GM21515 (cell line): ENCODE measurements around the gene CPLX1.
"Not testable (repeated sequence)": the region's sequence is repeated elsewhere in the genome, so short reads cannot be mapped to it uniquely, and the experiment has no call there.

Experiments
- ATAC-seq: cut with Tn5 transposase; IDR thresholded peaks from one replicate; pipeline ENCODE4 v1.9.1; 2021; ENCODE audit not compliant: unreplicated experiment

Gene CPLX1

DNA sequence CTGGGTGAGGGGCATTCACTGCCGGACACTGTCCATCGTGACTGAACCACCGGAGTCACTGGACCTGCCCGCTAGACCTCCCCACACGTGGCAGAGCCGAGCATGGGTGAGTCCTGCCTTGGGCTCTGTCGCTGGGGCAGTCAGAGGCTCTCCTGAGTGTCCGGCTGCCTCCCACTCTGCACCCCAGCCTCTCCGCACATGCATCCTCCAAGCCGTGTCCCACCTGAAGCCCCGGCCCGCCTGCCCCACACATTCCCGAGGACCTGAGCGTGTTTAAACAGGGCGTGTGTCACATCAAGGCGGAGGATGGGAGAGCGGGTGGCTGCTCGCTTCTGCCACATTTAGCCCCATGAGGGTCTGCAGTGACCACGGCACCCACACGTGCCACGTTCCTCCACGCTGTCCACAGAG lies 4.7 kb downstream of the CPLX1 start:
- no peak for ATAC-seq

- no peak for ATAC-seq
Measured at GRCh38 chr4:820230-821172, 5.4 kb downstream of the CPLX1 start.

GRCh38 chr4:819401-820229 lies 6.3 kb downstream of the CPLX1 start:
- no peak for ATAC-seq

DNA sequence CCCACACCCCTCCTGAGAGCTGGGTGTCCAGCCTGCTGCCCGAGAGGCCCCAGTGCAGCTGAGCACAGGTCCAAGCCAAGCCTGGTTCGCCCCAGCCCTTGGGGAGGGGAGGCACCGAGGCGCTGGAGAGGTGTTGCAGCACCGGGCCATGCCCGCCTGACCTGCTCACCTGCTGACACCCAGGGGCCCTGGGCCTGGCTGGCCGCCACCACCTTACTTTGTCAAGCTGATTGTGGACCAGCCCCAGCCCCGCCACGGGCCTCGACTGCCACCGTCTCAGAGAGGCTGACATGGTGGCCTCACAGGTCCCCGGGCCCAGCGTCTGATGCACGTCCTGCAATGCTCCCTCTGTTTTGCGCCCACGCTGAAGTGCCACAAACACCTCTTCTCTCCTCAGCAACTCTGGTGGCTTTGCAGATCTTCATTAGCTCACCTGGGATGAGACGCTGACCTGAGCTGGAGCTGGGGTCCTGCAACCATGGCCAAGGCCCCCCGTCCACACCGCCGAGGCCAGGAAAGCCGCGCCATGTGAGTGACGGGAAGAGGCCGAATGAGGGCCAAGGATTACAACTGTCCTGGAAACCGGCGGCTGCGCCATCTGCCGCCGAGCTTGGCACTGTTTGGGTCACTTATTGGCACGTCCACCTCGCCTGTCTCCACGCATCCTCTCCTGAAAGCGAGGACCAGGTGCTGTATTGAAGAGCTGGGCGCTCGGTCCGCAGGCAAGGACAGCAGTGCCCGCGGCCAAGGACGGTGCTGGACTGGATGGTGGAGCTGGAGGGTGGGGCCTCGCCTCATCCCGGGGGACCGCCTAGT lies 7.6 kb downstream of the CPLX1 start:
- no peak for ATAC-seq

- ATAC-seq: no peak
Measured at GRCh38 chr4:815464-816146, 10.3 kb downstream of the CPLX1 start.

DNA sequence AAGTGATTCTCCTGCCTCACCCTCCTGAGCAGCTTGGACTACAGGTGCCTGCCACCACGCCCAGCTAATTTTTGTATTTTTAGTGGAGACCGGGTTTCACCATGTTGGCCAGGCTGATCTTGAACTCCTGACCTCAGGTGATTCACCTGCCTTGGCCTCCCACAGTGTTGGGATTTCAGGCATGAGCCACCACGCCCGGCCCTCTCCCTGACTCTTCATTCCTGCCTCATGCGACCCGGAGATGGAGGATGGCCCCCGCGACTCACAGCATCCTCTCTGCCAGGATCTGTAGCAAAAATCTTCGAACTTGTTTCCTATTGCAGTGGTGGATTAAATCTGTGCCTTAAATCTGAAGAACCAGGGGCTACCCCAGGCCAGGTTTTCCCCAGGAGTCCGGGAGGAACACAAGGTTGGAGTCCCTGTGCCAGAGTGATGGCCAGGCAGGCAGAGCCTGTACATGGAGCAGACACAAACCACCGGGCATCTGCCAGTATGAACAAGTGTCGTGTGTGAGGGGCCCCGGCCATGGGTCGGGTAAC lies 11.5 kb downstream of the CPLX1 start:
- ATAC-seq: no peak

DNA sequence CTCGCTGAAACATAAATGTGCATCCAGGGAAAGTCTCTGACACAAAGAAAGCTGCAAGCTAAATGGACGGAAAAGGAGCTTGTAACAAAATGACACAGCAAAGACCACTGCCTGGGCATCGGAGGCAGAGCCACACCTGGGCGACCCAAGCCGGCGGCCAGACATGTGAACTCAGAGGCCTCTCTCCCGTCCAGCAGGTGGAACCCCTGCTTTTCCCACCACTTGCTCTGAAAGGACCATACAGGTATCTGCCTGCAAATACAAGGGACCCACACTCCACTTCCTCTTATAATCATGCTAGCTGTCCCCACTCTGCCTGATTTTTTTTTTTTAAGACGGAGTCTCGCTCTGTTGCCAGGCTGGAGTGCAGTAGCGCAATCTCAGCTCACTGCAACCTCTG lies 12.0 kb downstream of the CPLX1 start:
- ATAC-seq: no peak

- no peak for ATAC-seq
Measured at GRCh38 chr4:808860-809570, 16.9 kb downstream of the CPLX1 start.

DNA sequence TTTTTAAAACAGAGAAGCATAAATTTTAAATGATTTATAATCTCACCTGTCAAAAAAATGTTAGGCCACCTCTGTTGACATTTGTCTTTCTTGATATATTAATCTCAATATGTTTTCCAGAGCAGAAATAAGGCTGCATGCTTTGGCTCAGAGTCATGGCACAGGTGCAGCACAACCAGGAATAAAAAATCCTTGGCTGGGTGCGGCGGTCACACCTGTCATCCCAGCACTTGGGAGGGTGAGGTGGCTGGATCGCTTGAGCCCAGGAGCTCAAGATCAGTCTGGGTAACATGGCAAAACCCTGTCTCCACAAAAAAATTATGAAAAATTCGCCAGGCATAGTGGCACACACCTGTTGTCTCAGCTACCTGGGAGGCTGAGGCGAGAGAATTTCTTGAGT lies 18.1 kb downstream of the CPLX1 start:
- ATAC-seq: no peak

DNA sequence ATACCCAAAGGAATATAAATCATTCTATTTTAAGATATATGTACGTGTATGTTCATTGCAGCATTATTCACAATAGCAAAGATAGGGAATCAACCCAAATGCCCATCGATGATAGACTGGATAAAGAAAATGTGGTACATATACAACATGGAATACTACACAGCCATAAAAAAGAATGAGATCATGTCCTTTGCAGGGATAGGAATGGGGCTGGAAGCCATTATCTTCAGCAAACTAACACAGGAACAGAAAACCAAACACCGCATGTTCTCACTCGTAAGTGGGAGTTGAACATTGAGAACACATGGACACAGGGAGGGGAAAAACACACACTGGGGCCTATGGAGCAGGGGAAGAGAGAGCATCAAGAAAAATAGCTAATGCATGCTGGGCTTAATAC lies 18.9 kb downstream of the CPLX1 start:
- not testable (repeated sequence) for ATAC-seq

- no peak for ATAC-seq
Measured at GRCh38 chr4:804804-805203, 21.1 kb downstream of the CPLX1 start.

GRCh38 chr4:803884-804283 lies 22.0 kb downstream of the CPLX1 start:
- ATAC-seq: no peak

GRCh38 chr4:801436-802124 lies 24.3 kb downstream of the CPLX1 start:
- no peak for ATAC-seq

DNA sequence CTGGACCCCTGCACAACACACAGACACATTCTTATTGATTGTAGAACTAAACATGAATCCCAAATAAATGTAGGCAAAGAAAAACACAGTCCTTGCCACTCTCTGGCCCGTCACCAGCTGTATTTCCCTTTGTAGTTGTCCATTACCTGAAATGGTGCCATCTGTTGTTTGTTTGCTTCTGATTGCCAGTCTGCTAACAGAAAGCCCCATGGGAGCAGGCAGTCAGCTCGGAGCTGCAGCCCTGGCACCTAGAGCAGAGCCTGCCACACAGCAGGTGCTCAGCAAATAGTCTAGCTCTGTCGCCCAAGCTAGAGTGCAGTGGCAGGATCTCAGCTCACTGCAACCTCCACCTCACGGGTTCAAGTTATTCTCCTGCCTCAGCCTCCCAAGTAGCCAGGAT lies 28.9 kb downstream of the CPLX1 start:
- ATAC-seq: no peak

- no peak for ATAC-seq
Measured at GRCh38 chr4:796206-796605, 29.7 kb downstream of the CPLX1 start.

GRCh38 chr4:795726-796119 lies 30.2 kb downstream of the CPLX1 start:
- no peak for ATAC-seq

- no peak for ATAC-seq
Measured at GRCh38 chr4:794900-795725, 30.8 kb downstream of the CPLX1 start.

DNA sequence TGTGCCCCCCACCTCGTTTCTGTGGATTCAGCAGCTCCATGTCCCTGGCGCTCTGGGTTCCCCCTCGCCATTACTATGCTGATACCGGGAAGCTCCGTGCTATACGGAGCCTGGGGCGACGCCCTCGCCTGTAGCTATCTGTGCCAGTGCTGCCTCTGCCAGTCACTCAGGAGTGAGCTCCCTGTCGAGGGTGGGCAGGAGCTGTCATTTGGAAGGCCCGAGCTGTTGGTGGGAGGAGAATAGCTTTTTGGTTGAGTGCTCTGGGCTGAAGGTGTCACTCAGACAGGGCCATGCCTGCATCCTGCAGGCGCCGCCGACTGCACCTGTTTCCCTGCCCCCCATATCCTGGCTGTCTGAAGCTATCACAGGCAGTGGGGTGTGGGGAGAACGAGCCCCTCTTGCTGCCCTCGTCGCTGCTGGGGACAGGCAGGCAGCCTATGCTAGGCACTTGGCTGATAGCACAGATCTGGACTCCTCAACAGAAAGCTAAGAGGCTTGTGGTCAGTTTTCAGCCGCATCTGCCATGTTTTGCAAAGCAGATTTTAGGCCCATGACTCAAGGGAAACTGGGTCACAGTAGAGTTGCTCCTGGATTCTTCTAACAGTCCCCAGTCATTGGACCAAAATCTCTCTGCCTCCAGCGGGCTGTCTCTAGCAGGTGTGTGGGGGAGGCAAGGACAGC lies 31.8 kb downstream of the CPLX1 start:
- ATAC-seq: no peak
